H9 (cell line): ENCODE data around the gene MTO1. TPM values are rescaled to one million over a fixed set of nuclear protein-coding genes. Genes with fewer than 3 reads are reported as not detected.

Source experiments
- DNase-seq: peaks from one replicate; pipeline ENCODE4 v3.0.0-alpha.2; 2017
- H2AFZ ChIP-seq: one replicate; pipeline ENCODE4 v1.6.1; 2013; ENCODE audit warnings: mild to moderate bottlenecking, low read length, control low read depth, moderate library complexity
- H2AK5ac ChIP-seq: 2 replicates; pipeline ENCODE4 v1.6.1; 2013; ENCODE audit warnings: low read length, control low read depth, mixed read lengths; ENCODE audit not compliant: insufficient read length
- H2BK120ac ChIP-seq: one replicate; pipeline ENCODE4 v1.6.1; 2013; ENCODE audit warnings: low read depth, mild to moderate bottlenecking, low read length, control low read depth, inconsistent platforms; ENCODE audit not compliant: poor library complexity, severe bottlenecking
- H2BK12ac ChIP-seq: 2 replicates; pipeline ENCODE4 v1.6.1; 2013; ENCODE audit warnings: low read length, control low read depth, mixed read lengths, low read depth; ENCODE audit not compliant: insufficient read length
- H2BK15ac ChIP-seq: 2 replicates; pipeline ENCODE4 v1.6.1; 2013; ENCODE audit warnings: low read depth, low read length, control low read depth
- H2BK20ac ChIP-seq: one replicate; pipeline ENCODE4 v1.6.1; 2013; ENCODE audit warnings: low read depth, mild to moderate bottlenecking, low read length, control low read depth, inconsistent platforms; ENCODE audit not compliant: poor library complexity, severe bottlenecking
- H2BK5ac ChIP-seq: 2 replicates; pipeline ENCODE4 v1.6.1; 2013; ENCODE audit warnings: low read length, control low read depth, mixed read lengths; ENCODE audit not compliant: insufficient read length
- H3K14ac ChIP-seq: 2 replicates; pipeline ENCODE4 v1.6.1; 2013; ENCODE audit warnings: low read length, control low read depth; ENCODE audit not compliant: insufficient read depth
- H3K18ac ChIP-seq: 2 replicates; pipeline ENCODE4 v1.6.1; 2013; ENCODE audit warnings: low read depth, mild to moderate bottlenecking, mixed read lengths, low read length, control low read depth; ENCODE audit not compliant: insufficient read length
- H3K23ac ChIP-seq: 2 replicates; pipeline ENCODE4 v1.6.1; 2013; ENCODE audit warnings: low read length, control low read depth, mixed read lengths, low read depth; ENCODE audit not compliant: insufficient read length
- H3K23me2 ChIP-seq: 2 replicates; pipeline ENCODE4 v1.6.1; 2013; ENCODE audit warnings: low read depth, mild to moderate bottlenecking, mixed read lengths, low read length, control low read depth; ENCODE audit not compliant: insufficient read length, poor library complexity, severe bottlenecking
- H3K27ac ChIP-seq: 2 replicates; pipeline ENCODE4 v1.5.1; 2013; ENCODE audit warnings: low read length, control low read depth, mixed read lengths, low read depth; ENCODE audit not compliant: insufficient read length
- H3K27me3 ChIP-seq: 2 replicates; pipeline ENCODE4 v1.6.1; 2013; ENCODE audit warnings: low read length, control low read depth, inconsistent platforms; ENCODE audit not compliant: insufficient read depth
- H3K4ac ChIP-seq: 2 replicates; pipeline ENCODE4 v1.6.1; 2013; ENCODE audit warnings: low read depth, mild to moderate bottlenecking, control low read depth, inconsistent platforms, low read length, moderate library complexity
- H3K4me1 ChIP-seq: 2 replicates; pipeline ENCODE4 v1.6.1; 2013; ENCODE audit warnings: low read length, control low read depth, inconsistent platforms; ENCODE audit not compliant: insufficient read depth
- H3K4me2 ChIP-seq: 2 replicates; pipeline ENCODE4 v1.6.1; 2013; ENCODE audit warnings: low read length, control low read depth, mixed read lengths; ENCODE audit not compliant: insufficient read length, insufficient read depth
- H3K56ac ChIP-seq: 2 replicates; pipeline ENCODE4 v1.6.1; 2013; ENCODE audit warnings: low read depth, mild to moderate bottlenecking, mixed read lengths, low read length, control low read depth; ENCODE audit not compliant: insufficient read length
- H3K79me1 ChIP-seq: 2 replicates; pipeline ENCODE4 v1.6.1; 2013; ENCODE audit warnings: low read depth, mild to moderate bottlenecking, moderate library complexity, low read length, control low read depth, inconsistent platforms; ENCODE audit not compliant: insufficient read depth, poor library complexity, severe bottlenecking
- H3K79me2 ChIP-seq: 2 replicates; pipeline ENCODE4 v1.6.1; 2013; ENCODE audit warnings: low read length, control low read depth, inconsistent platforms; ENCODE audit not compliant: insufficient read depth
- H3K9ac ChIP-seq: 2 replicates; pipeline ENCODE4 v1.6.1; 2013; ENCODE audit warnings: low read length, control low read depth, mixed read lengths; ENCODE audit not compliant: insufficient read length; ENCODE audit errors: extremely low read depth
- H3K9me3 ChIP-seq: one replicate; pipeline ENCODE4 v1.6.1; 2013; ENCODE audit warnings: low read depth, low read length, inconsistent platforms; ENCODE audit not compliant: control insufficient read depth
- H3T11ph ChIP-seq: one replicate; pipeline ENCODE4 v1.6.1; 2013; ENCODE audit warnings: mild to moderate bottlenecking, low read length, control low read depth, inconsistent platforms
- H4K20me1 ChIP-seq: one replicate; pipeline ENCODE4 v1.6.1; 2013; ENCODE audit not compliant: control insufficient read depth, insufficient read length, insufficient read depth
- H4K5ac ChIP-seq: 2 replicates; pipeline ENCODE4 v1.6.1; 2013; ENCODE audit warnings: low read depth, mild to moderate bottlenecking, mixed read lengths, low read length, control low read depth; ENCODE audit not compliant: insufficient read length
- H4K8ac ChIP-seq: replicated peaks from 2 replicates; pipeline ENCODE4 v1.6.1; 2013; ENCODE audit warnings: low read length, control low read depth, mixed read lengths, low read depth; ENCODE audit not compliant: insufficient read length
- H4K91ac ChIP-seq: 2 replicates; pipeline ENCODE4 v1.6.1; 2013; ENCODE audit warnings: low read depth, mild to moderate bottlenecking, moderate library complexity, mixed read lengths, low read length, control low read depth; ENCODE audit not compliant: insufficient read length
- H3K27ac Mint-ChIP-seq, 3 experiments: 2 replicates in 2 of 3; 3 replicates in 1 of 3; pipeline ENCODE4 v1.8.0; 2020 to 2021; ENCODE audit warnings: mixed read lengths in 3 of 3, mild to moderate bottlenecking in 1 of 3, moderate library complexity in 1 of 3
- H3K27me3 Mint-ChIP-seq: 2 replicates; pipeline ENCODE4 v1.8.0; 2021; ENCODE audit warnings: low read depth, mild to moderate bottlenecking, moderate library complexity, mixed read lengths
- H3K36me3 Mint-ChIP-seq, 3 experiments: 2 replicates in 2 of 3; 3 replicates in 1 of 3; pipeline ENCODE4 v1.8.0; 2020 to 2021; ENCODE audit warnings: low read depth in 3 of 3, mixed read lengths in 3 of 3; ENCODE audit not compliant: insufficient read depth in 1 of 3
- H3K4me1 Mint-ChIP-seq, 2 experiments: 2 replicates each; pipeline ENCODE4 v1.8.0; 2020; ENCODE audit warnings: mixed read lengths in 2 of 2
- H3K4me3 Mint-ChIP-seq, 2 experiments: 2 replicates in 1 of 2; 3 replicates in 1 of 2; pipeline ENCODE4 v1.8.0; 2020 to 2021; ENCODE audit warnings: mild to moderate bottlenecking in 2 of 2, mixed read lengths in 2 of 2, moderate library complexity in 1 of 2
- H3K9me3 Mint-ChIP-seq, 2 experiments: 2 replicates in 1 of 2; 3 replicates in 1 of 2; pipeline ENCODE4 v1.8.0; 2020; ENCODE audit warnings: mild to moderate bottlenecking in 2 of 2, mixed read lengths in 2 of 2, moderate library complexity in 1 of 2
- WGBS: extraction: QIAGEN DNeasy Blood & Tissue Kit; methylation state at CpG from one replicate; pipeline ENCODE4 v1.1.7; 2013; ENCODE audit warnings: missing lambda C conversion rate, low lambda C conversion rate, mixed read lengths; ENCODE audit not compliant: insufficient read length; ENCODE audit errors: extremely low coverage; 5-methylcytosine and 5-hydroxymethylcytosine counted together
- total RNA-seq: library from RNA; stranded (reverse); gene quantifications from 2 replicates; pipeline ENCODE4 v1.2.1, GENCODE V29; 2021
- TF ChIP-seq, protein P1 (sequence below): fragments of 200-600 bp; sonication (generic); conservative IDR thresholded peaks from 3 replicates; pipeline ENCODE4 v1.8.0; 2021; ENCODE audit warnings: antibody characterized with exemption, mild to moderate bottlenecking

Gene MTO1
- total RNA-seq, 1 experiment from 2014 or later, result 27.8 TPM

DNA sequence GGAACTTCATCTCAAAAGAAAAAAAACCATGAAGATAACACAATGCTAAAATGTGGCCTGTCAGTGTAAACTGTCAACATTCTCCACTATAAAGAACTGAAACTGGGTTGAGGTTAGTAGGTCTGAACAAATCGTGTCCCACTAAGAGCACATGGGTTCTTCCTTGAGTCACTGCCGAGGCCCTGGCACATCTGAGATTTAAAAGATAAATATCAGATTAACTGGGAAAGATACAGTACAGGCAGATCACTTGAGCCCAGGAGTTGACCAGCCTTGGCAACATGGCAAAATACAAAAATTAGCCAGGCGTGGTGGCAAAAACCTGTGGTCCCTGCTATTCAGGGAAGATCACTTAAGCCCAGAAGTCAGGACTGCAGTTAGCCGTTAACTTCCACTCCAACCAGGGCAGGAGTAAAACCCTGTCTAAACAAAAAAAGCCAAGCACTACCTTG, 53.7 kb downstream of the MTO1 start:
- Histone ChIP-seq H3K14ac (no peak overlapping the region), H2AFZ (no peak overlapping the region), H2BK20ac (no peak overlapping the region), H3K23ac (no peak overlapping the region), H3K79me1 (no peaks in the 10 kb centered on the region), H3K27ac (peak overlapping the region; percentile 22), H2AK5ac (no peak overlapping the region), H3K56ac (no peak overlapping the region), H3T11ph (no peak overlapping the region), H4K8ac (no peak overlapping the region), H3K79me2 (peaks cover 4% of the 10 kb centered on the region; the same call in 1 of the 2 replicates), H3K9me3 (no peaks in the 10 kb centered on the region), H2BK15ac (no peak overlapping the region), H2BK12ac (no peak overlapping the region), H3K4ac (no peak overlapping the region), H3K9ac (no peak overlapping the region), H3K4me2 (no peak overlapping the region), H2BK5ac (no peak overlapping the region), H2BK120ac (no peak overlapping the region), H3K4me1 (no peaks in the 10 kb centered on the region), H4K91ac (no peak overlapping the region), H4K20me1 (no peaks in the 10 kb centered on the region), H3K27me3 (no peaks in the 10 kb centered on the region), H3K18ac (no peak overlapping the region), H4K5ac (no peak overlapping the region), H3K23me2 (no peaks in the 10 kb centered on the region)
- H3K27ac Mint-ChIP-seq, result peak overlapping the region; percentile 66 to 99 (median 91); a peak in 5 of 7 replicates
- no CpG with 5 or more reads among the region's 4 CpGs for WGBS
- peaks cover 18 to 33% of the 10 kb centered on the region in 2 experiments for H3K4me1 Mint-ChIP-seq
- H3K9me3 Mint-ChIP-seq, result peaks cover 8% of the 10 kb centered on the region in 2 experiments
- peak overlapping the region in 1 of 2 experiments; percentile 36; a peak in 3 of 5 replicates for H3K4me3 Mint-ChIP-seq
- peaks cover 9% of the 10 kb centered on the region; the same call in 1 of the 2 replicates for H3K27me3 Mint-ChIP-seq
- TF ChIP-seq, protein P1, sequence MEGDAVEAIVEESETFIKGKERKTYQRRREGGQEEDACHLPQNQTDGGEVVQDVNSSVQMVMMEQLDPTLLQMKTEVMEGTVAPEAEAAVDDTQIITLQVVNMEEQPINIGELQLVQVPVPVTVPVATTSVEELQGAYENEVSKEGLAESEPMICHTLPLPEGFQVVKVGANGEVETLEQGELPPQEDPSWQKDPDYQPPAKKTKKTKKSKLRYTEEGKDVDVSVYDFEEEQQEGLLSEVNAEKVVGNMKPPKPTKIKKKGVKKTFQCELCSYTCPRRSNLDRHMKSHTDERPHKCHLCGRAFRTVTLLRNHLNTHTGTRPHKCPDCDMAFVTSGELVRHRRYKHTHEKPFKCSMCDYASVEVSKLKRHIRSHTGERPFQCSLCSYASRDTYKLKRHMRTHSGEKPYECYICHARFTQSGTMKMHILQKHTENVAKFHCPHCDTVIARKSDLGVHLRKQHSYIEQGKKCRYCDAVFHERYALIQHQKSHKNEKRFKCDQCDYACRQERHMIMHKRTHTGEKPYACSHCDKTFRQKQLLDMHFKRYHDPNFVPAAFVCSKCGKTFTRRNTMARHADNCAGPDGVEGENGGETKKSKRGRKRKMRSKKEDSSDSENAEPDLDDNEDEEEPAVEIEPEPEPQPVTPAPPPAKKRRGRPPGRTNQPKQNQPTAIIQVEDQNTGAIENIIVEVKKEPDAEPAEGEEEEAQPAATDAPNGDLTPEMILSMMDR, result no peak
- peak; percentile 45 for DNase-seq
- H3K36me3 Mint-ChIP-seq, result peaks cover 38 to 64% (median 53%) of the 10 kb centered on the region in 3 experiments
